ENCODE measurements around the gene CASP6. TPM values are rescaled to one million over a fixed set of nuclear protein-coding genes. Genes with fewer than 3 reads are reported as not detected.

CASP6 gene
- 1 to 10 TPM; 3.4 to 6.0 (median 4.8) TPM for total RNA-seq
- 5.3 TPM for total RNA-seq (2013)

DNA sequence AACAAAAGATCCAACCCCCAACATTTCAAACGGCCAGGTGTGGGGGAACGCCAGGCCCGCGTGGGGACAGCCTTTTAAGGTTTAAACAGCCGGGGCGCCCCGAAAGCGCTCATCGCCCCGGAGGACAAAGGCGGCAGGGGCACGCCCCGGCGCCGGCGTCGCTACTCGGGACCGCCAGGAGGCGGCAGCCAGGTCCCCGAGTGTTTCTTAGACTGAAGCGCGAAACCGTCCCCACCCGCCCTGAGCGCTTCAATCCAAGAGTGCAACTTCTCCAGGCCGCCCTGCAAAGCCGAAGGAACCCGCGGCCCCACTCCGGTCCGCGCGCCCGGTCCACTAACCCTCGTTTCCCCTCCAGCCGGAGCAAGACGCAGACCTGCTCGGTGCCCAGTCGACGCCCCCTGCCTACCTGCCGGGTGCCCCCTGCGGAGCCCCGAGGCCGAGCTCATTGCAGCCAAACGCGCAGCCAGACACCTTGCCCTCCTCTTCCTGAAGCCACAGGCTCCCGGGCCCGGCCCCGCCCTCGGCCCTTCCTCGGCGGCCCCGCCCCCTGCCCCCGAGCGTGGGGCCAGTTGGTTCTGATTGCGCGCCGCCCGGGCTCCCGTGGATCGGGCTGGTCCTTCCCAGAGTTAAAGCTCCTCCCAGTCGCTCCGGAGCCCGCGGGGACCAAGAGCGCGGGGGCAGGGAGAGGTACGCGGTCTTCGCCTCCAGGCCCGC is at the start of gene CASP6:
TSS of gene CASP6 (minus strand) at position 496 of the 714 bp plus-strand sequence. CDS start at position 446, 50 bp downstream.
- Mint-ChIP-seq H3K36me3 (no peaks in the 10 kb centered on the region), H3K27me3 (ENCODE audit: low read depth in 2 of 2) (peaks cover 0 to 4% of the 10 kb centered on the region in 2 donors), H3K4me3 (peak within 1 kb of the TSS; percentile 98), H3K9me3 (no peaks in the 10 kb centered on the region), H3K27ac (peak within 1 kb of the TSS; percentile 85 to 92), H3K4me1 (peaks cover 25 to 30% of the 10 kb centered on the region in 2 donors)
- no peaks in the 10 kb centered on the region for H3K36me3 ChIP-seq (ENCODE audit: control insufficient read depth, insufficient read depth, low read length)
- under 1% methylated on average over 72 of the region's 72 CpGs for WGBS (ENCODE audit: insufficient coverage)
- peak within 1 kb of the TSS; percentile 29 for H3K27ac ChIP-seq (ENCODE audit: low read length)
- no peaks in the 10 kb centered on the region for H3K27me3 ChIP-seq (ENCODE audit: control insufficient read depth, insufficient read depth, low read length)
- DNase-seq = peak; percentile 66 to 87
- H3K4me3 ChIP-seq (ENCODE audit: low read length) = peak within 1 kb of the TSS; percentile 66
- TF ChIP-seq, protein P1, sequence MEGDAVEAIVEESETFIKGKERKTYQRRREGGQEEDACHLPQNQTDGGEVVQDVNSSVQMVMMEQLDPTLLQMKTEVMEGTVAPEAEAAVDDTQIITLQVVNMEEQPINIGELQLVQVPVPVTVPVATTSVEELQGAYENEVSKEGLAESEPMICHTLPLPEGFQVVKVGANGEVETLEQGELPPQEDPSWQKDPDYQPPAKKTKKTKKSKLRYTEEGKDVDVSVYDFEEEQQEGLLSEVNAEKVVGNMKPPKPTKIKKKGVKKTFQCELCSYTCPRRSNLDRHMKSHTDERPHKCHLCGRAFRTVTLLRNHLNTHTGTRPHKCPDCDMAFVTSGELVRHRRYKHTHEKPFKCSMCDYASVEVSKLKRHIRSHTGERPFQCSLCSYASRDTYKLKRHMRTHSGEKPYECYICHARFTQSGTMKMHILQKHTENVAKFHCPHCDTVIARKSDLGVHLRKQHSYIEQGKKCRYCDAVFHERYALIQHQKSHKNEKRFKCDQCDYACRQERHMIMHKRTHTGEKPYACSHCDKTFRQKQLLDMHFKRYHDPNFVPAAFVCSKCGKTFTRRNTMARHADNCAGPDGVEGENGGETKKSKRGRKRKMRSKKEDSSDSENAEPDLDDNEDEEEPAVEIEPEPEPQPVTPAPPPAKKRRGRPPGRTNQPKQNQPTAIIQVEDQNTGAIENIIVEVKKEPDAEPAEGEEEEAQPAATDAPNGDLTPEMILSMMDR (IDR thresholded peaks at IDR 0.05) = peak; percentile 71
- intact Hi-C loops (cut with micrococcal nuclease) = loop anchor here (1.0 kb wide), 2 partner anchors 123 to 281 kb away; no protein-coding TSS in a partner anchor
- H3K4me1 ChIP-seq (ENCODE audit: control insufficient read depth, insufficient read depth, low read length) = peaks cover 17% of the 10 kb centered on the region
- H3K9me3 ChIP-seq (ENCODE audit: control insufficient read depth, insufficient read depth, low read length) = no peaks in the 10 kb centered on the region
- peak; percentile 92 for ATAC-seq

DNA sequence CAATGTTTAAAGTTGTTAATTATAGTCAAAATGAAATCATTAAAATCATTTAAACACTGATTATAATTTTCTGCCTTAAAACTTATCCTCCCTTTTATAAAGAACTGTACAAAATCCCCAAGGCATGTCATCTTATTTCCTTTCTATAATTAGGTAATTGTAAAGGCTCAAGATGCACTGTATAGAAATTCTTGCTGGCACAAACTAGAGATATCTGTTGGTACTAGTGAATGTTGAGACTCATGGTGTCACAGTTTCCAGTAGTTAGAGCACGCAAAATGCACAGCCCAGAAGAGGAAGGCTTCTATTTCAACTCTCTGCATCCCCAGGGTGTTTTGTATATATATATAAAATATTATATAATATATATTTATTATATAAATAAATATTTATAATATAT is 49.3 kb upstream of the CASP6 start:
- H3K27me3 Mint-ChIP-seq (ENCODE audit: low read depth in 2 of 2) = peaks cover 4 to 8% of the 10 kb centered on the region in 2 donors
- Histone ChIP-seq H3K36me3 (ENCODE audit: control insufficient read depth, insufficient read depth, low read length) (no peaks in the 10 kb centered on the region), H3K27me3 (ENCODE audit: control insufficient read depth, insufficient read depth, low read length) (no peaks in the 10 kb centered on the region), H3K9me3 (ENCODE audit: control insufficient read depth, insufficient read depth, low read length) (no peaks in the 10 kb centered on the region), H3K4me1 (ENCODE audit: control insufficient read depth, insufficient read depth, low read length) (no peaks in the 10 kb centered on the region), H3K27ac (ENCODE audit: low read length) (no peak overlapping the region), H3K4me3 (ENCODE audit: low read length) (no peak overlapping the region)
- TF ChIP-seq, protein P1 (IDR thresholded peaks at IDR 0.05) = no peak
- no peaks in the 10 kb centered on the region for H3K36me3 Mint-ChIP-seq
- no peaks in the 10 kb centered on the region for H3K4me1 Mint-ChIP-seq
- ATAC-seq (peak in 1 of 3 donors; percentile 59), DNase-seq (no peak)
- H3K27ac Mint-ChIP-seq = no peak overlapping the region
- no peaks in the 10 kb centered on the region for H3K9me3 Mint-ChIP-seq
- no CpG with 5 or more reads among the region's 1 CpG for WGBS (ENCODE audit: insufficient coverage)
- intact Hi-C loops (cut with micrococcal nuclease) = no loop called here
- no peak overlapping the region for H3K4me3 Mint-ChIP-seq

DNA sequence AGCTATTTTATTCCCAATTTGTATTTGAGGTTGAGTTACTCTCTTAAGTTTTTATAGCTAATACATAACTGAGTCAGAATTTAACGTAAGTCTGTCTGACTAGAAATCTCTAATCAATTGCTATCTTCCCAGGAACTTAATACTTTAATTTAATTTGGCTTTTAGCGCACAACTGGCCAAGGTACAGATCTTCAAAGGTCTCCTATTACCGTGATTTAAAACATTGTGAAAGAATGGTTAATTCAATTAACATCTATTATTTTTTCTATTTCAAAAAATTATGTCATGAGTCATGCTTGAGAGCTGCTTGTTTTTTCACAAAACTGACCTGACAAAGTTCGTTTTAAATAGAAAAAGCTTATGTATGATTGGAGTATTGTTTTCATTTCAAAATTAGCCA is 48.6 kb upstream of the CASP6 start:
- Mint-ChIP-seq H3K4me1 (no peaks in the 10 kb centered on the region), H3K36me3 (no peaks in the 10 kb centered on the region), H3K4me3 (no peak overlapping the region), H3K27ac (no peak overlapping the region), H3K9me3 (no peaks in the 10 kb centered on the region), H3K27me3 (ENCODE audit: low read depth in 2 of 2) (peaks cover 4 to 8% of the 10 kb centered on the region in 2 donors)
- WGBS (ENCODE audit: insufficient coverage) = 92% methylated on average over 2 of the region's 4 CpGs
- intact Hi-C loops (cut with micrococcal nuclease) = no loop called here
- TF ChIP-seq, protein P1 (IDR thresholded peaks at IDR 0.05) = no peak
- DNase-seq (no peak), ATAC-seq (no peak)
- no peak overlapping the region for H3K4me3 ChIP-seq (ENCODE audit: low read length)
- H3K27me3 ChIP-seq (ENCODE audit: control insufficient read depth, insufficient read depth, low read length) = no peaks in the 10 kb centered on the region
- no peaks in the 10 kb centered on the region for H3K4me1 ChIP-seq (ENCODE audit: control insufficient read depth, insufficient read depth, low read length)
- H3K27ac ChIP-seq (ENCODE audit: low read length) = no peak overlapping the region
- H3K36me3 ChIP-seq (ENCODE audit: control insufficient read depth, insufficient read depth, low read length) = no peaks in the 10 kb centered on the region
- no peaks in the 10 kb centered on the region for H3K9me3 ChIP-seq (ENCODE audit: control insufficient read depth, insufficient read depth, low read length)

Data from natural killer cell (primary cell).